Stimulated activated CD8-positive, alpha-beta memory T cell treated with anti-CD3 and anti-CD28 coated beads, Interleukin-12 subunit alpha, Interleukin-12 subunit beta, amount 100 ng/mL, for 24 hours (primary cell): ENCODE results near the gene ATP5F1E.
A peak's percentile ranks its signal among the peaks of the same experiment; 100 is the strongest.
"Not testable (repeated sequence)": the region's sequence is repeated elsewhere in the genome, so short reads cannot be mapped to it uniquely, and the experiment has no call there.

Source experiments
- DNase-seq: peaks from one replicate; pipeline ENCODE4 v3.0.0-alpha.2; 2020; ENCODE audit errors: extremely low read depth

Gene ATP5F1E

GRCh38 chr20:59042796-59043631, 10.9 kb upstream of the ATP5F1E start:
- DNase-seq, result peak; percentile 90

GRCh38 chr20:59042151-59042795, 10.1 kb upstream of the ATP5F1E start, which contains the start of gene PRELID3B:
Gene PRELID3B (minus strand): TSS chr20:59042786. CDS start chr20:59042730, 56 bp downstream.
- DNase-seq, result no peak

- DNase-seq, result not testable (repeated sequence)
These were observed 9.4 kb upstream of the ATP5F1E start for GRCh38 chr20:59041487-59041886.

GRCh38 chr20:59040667-59041066, 8.5 kb upstream of the ATP5F1E start:
- DNase-seq, result no peak

GRCh38 chr20:59039233-59039632, 7.1 kb upstream of the ATP5F1E start:
- no peak for DNase-seq

GRCh38 chr20:59037386-59037785, 5.3 kb upstream of the ATP5F1E start:
- DNase-seq, result no peak

- DNase-seq, result no peak
These were observed 3.2 kb upstream of the ATP5F1E start for GRCh38 chr20:59035381-59035780.

- no peak for DNase-seq
These were observed 1.6 kb upstream of the ATP5F1E start for GRCh38 chr20:59033616-59034165.

- DNase-seq, result no peak
These were observed 958 bp upstream of the ATP5F1E start for GRCh38 chr20:59033093-59033492.

- no peak for DNase-seq
These were observed 551 bp upstream of the ATP5F1E start for GRCh38 chr20:59032713-59033059.

- DNase-seq, result no peak
These were observed 542 bp downstream of the ATP5F1E start for GRCh38 chr20:59031564-59032022.

- no peak for DNase-seq
These were observed 1.1 kb downstream of the ATP5F1E start for GRCh38 chr20:59030911-59031563.

GRCh38 chr20:59028812-59029211, 3.3 kb downstream of the ATP5F1E start:
- no peak for DNase-seq

GRCh38 chr20:59027741-59028320, 4.3 kb downstream of the ATP5F1E start:
- no peak for DNase-seq

- DNase-seq, result no peak
These were observed 5.0 kb downstream of the ATP5F1E start for GRCh38 chr20:59026904-59027740.

GRCh38 chr20:59025511-59025910, 6.6 kb downstream of the ATP5F1E start:
- DNase-seq, result no peak

GRCh38 chr20:59025086-59025485, 7.0 kb downstream of the ATP5F1E start:
- DNase-seq, result no peak

- no peak for DNase-seq
These were observed 8.0 kb downstream of the ATP5F1E start for GRCh38 chr20:59024111-59024530.

- DNase-seq, result no peak
These were observed 8.5 kb downstream of the ATP5F1E start for GRCh38 chr20:59023616-59024015.

GRCh38 chr20:59022754-59023153, 9.4 kb downstream of the ATP5F1E start:
- DNase-seq, result no peak
